Measurements from ENCODE around the gene PSMB8. TPM values are rescaled to one million over a fixed set of nuclear protein-coding genes. Genes with fewer than 3 reads are reported as not detected.

PSMB8 gene
- total RNA-seq, 1 donor from 2014 or later = 45.5 TPM

DNA sequence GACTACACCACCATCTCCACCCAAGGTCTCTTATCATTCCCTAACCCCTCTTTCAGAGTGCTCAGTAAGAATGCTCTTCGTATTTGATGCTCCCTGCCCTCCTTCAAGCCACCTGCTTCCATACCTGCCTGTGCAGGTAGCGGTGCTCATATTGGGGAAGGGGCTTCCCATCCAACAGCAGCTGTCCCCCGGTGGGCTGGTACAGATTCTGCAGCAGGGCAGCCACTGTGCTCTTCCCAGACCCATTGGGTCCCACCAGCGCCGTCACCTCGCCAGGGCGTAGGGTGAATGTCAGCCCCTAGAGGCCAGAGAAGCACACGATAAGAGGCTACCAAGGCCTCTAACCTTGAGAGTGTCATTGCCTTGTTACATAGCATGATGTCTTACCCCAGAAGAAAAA lies 3.9 kb upstream of the PSMB8 start:
- Mint-ChIP-seq H3K4me3 (ENCODE audit: unreplicated experiment) (peak overlapping the region; percentile 34), H3K27me3 (ENCODE audit: low read depth, unreplicated experiment) (peaks cover 15% of the 10 kb centered on the region), H3K9me3 (ENCODE audit: unreplicated experiment) (peaks cover 2% of the 10 kb centered on the region), H3K4me1 (ENCODE audit: low read depth, unreplicated experiment) (peaks cover 20% of the 10 kb centered on the region), H3K27ac (ENCODE audit: unreplicated experiment) (no peak overlapping the region), H3K36me3 (ENCODE audit: low read depth, unreplicated experiment) (peaks cover 50% of the 10 kb centered on the region)
- DNase-seq (ENCODE audit: low read depth) (no peak), FAIRE-seq (no peak)
- Histone ChIP-seq H4K20me1 (ENCODE audit: insufficient read depth, low read length) (no peaks in the 10 kb centered on the region), H3K4me2 (ENCODE audit: low read length) (no peak overlapping the region), H3K4me3 (ENCODE audit: insufficient read depth, low read depth, low read length) (no peak overlapping the region), H3K36me3 (ENCODE audit: insufficient read depth, low read length) (peaks cover 8% of the 10 kb centered on the region), H3K79me2 (ENCODE audit: insufficient read depth, low read length) (peaks cover 8% of the 10 kb centered on the region), H2AFZ (ENCODE audit: low read depth, low read length) (no peak overlapping the region), H3K27me3 (ENCODE audit: insufficient read depth, low read length) (no peaks in the 10 kb centered on the region), H3K27ac (ENCODE audit: low read depth, low read length) (no peak overlapping the region), H3K9me3 (ENCODE audit: insufficient read depth, low read depth, low read length) (no peaks in the 10 kb centered on the region), H3K9ac (ENCODE audit: low read length) (no peak overlapping the region), H3K4me1 (ENCODE audit: insufficient read depth, low read length) (peaks cover 10% of the 10 kb centered on the region)
- TF ChIP-seq, protein P1, sequence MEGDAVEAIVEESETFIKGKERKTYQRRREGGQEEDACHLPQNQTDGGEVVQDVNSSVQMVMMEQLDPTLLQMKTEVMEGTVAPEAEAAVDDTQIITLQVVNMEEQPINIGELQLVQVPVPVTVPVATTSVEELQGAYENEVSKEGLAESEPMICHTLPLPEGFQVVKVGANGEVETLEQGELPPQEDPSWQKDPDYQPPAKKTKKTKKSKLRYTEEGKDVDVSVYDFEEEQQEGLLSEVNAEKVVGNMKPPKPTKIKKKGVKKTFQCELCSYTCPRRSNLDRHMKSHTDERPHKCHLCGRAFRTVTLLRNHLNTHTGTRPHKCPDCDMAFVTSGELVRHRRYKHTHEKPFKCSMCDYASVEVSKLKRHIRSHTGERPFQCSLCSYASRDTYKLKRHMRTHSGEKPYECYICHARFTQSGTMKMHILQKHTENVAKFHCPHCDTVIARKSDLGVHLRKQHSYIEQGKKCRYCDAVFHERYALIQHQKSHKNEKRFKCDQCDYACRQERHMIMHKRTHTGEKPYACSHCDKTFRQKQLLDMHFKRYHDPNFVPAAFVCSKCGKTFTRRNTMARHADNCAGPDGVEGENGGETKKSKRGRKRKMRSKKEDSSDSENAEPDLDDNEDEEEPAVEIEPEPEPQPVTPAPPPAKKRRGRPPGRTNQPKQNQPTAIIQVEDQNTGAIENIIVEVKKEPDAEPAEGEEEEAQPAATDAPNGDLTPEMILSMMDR (IDR thresholded peaks at IDR 0.05; ENCODE audit: insufficient read depth, low read depth, low read length) = no peak
- no peak for TF ChIP-seq EZH2 (IDR thresholded peaks at IDR 0.05; ENCODE audit: insufficient read depth, low read length)

GRCh38 chr6:32847004-32847403 lies 3.2 kb upstream of the PSMB8 start:
- H3K4me1 Mint-ChIP-seq (ENCODE audit: low read depth, unreplicated experiment) = peaks cover 22% of the 10 kb centered on the region
- no peak overlapping the region for H3K27ac ChIP-seq (ENCODE audit: low read depth, low read length)
- no peak overlapping the region for H3K27ac Mint-ChIP-seq (ENCODE audit: unreplicated experiment)
- no peak overlapping the region for H3K4me3 Mint-ChIP-seq (ENCODE audit: unreplicated experiment)
- peaks cover 4% of the 10 kb centered on the region for H3K9me3 Mint-ChIP-seq (ENCODE audit: unreplicated experiment)
- no peak overlapping the region for H3K4me3 ChIP-seq (ENCODE audit: insufficient read depth, low read depth, low read length)
- H3K9me3 ChIP-seq (ENCODE audit: insufficient read depth, low read depth, low read length) = no peaks in the 10 kb centered on the region
- peaks cover 51% of the 10 kb centered on the region for H3K36me3 Mint-ChIP-seq (ENCODE audit: low read depth, unreplicated experiment)
- peaks cover 8% of the 10 kb centered on the region for H3K36me3 ChIP-seq (ENCODE audit: insufficient read depth, low read length)
- no peak for FAIRE-seq
- no peaks in the 10 kb centered on the region for H3K27me3 ChIP-seq (ENCODE audit: insufficient read depth, low read length)
- H4K20me1 ChIP-seq (ENCODE audit: insufficient read depth, low read length) = no peaks in the 10 kb centered on the region
- H2AFZ ChIP-seq (ENCODE audit: low read depth, low read length) = no peak overlapping the region
- H3K79me2 ChIP-seq (ENCODE audit: insufficient read depth, low read length) = peaks cover under 1% of the 10 kb centered on the region
- no peak for DNase-seq (ENCODE audit: low read depth)
- no peak overlapping the region for H3K4me2 ChIP-seq (ENCODE audit: low read length)
- peaks cover 3% of the 10 kb centered on the region for H3K4me1 ChIP-seq (ENCODE audit: insufficient read depth, low read length)
- no peak for TF ChIP-seq EZH2 (IDR thresholded peaks at IDR 0.05; ENCODE audit: insufficient read depth, low read length)
- TF ChIP-seq, protein P1 (IDR thresholded peaks at IDR 0.05; ENCODE audit: insufficient read depth, low read depth, low read length) = no peak
- H3K9ac ChIP-seq (ENCODE audit: low read length) = no peak overlapping the region
- H3K27me3 Mint-ChIP-seq (ENCODE audit: low read depth, unreplicated experiment) = peaks cover 14% of the 10 kb centered on the region

GRCh38 chr6:32845384-32845884 lies 1.6 kb upstream of the PSMB8 start:
- Histone ChIP-seq H3K4me3 (ENCODE audit: insufficient read depth, low read depth, low read length) (no peak overlapping the region), H2AFZ (ENCODE audit: low read depth, low read length) (no peak overlapping the region), H3K4me1 (ENCODE audit: insufficient read depth, low read length) (peaks cover 3% of the 10 kb centered on the region), H3K27ac (ENCODE audit: low read depth, low read length) (no peak overlapping the region), H3K27me3 (ENCODE audit: insufficient read depth, low read length) (no peaks in the 10 kb centered on the region), H3K9me3 (ENCODE audit: insufficient read depth, low read depth, low read length) (no peaks in the 10 kb centered on the region), H4K20me1 (ENCODE audit: insufficient read depth, low read length) (no peaks in the 10 kb centered on the region), H3K79me2 (ENCODE audit: insufficient read depth, low read length) (no peaks in the 10 kb centered on the region), H3K36me3 (ENCODE audit: insufficient read depth, low read length) (peaks cover 8% of the 10 kb centered on the region), H3K4me2 (ENCODE audit: low read length) (no peak overlapping the region), H3K9ac (ENCODE audit: low read length) (no peak overlapping the region)
- peaks cover 50% of the 10 kb centered on the region for H3K36me3 Mint-ChIP-seq (ENCODE audit: low read depth, unreplicated experiment)
- DNase-seq (ENCODE audit: low read depth) = no peak
- H3K27me3 Mint-ChIP-seq (ENCODE audit: low read depth, unreplicated experiment) = peaks cover 18% of the 10 kb centered on the region
- TF ChIP-seq, protein P1 (IDR thresholded peaks at IDR 0.05; ENCODE audit: insufficient read depth, low read depth, low read length) = no peak
- no peak for TF ChIP-seq EZH2 (IDR thresholded peaks at IDR 0.05; ENCODE audit: insufficient read depth, low read length)
- H3K9me3 Mint-ChIP-seq (ENCODE audit: unreplicated experiment) = peaks cover 1% of the 10 kb centered on the region
- H3K27ac Mint-ChIP-seq (ENCODE audit: unreplicated experiment) = no peak overlapping the region
- H3K4me1 Mint-ChIP-seq (ENCODE audit: low read depth, unreplicated experiment) = peaks cover 12% of the 10 kb centered on the region
- FAIRE-seq = no peak
- peak overlapping the region; percentile 42 for H3K4me3 Mint-ChIP-seq (ENCODE audit: unreplicated experiment)
